ENCODE measurements around the gene COA3. TPM values are rescaled to one million over a fixed set of nuclear protein-coding genes. Genes with fewer than 3 reads are reported as not detected.
A peak's percentile ranks its signal among the peaks of the same experiment; 100 is the strongest.

COA3 gene
- total and polyA plus RNA-seq, 2 donors (not counting 1 experiment from before 2014, with no cell fraction given) = 53.5 to 80.3 TPM

- H4K20me1 ChIP-seq (ENCODE audit: control insufficient read depth, extremely low read depth, insufficient read depth, low read length) = no peaks in the 10 kb centered on the region
- peaks cover 10% of the 10 kb centered on the region for H3K27me3 ChIP-seq (ENCODE audit: control insufficient read depth, insufficient read depth, low read length)
- DNase-seq (ENCODE audit: low read depth in 2 of 2) = no peak
- no peak overlapping the region for H3K4me2 ChIP-seq (ENCODE audit: extremely low read depth, insufficient read depth, low read length)
- H3K4me3 ChIP-seq (replicated peaks in 1 of 4; ENCODE audit: control extremely low read depth in 1 of 4, insufficient read depth in 1 of 4, low read depth in 3 of 4, low read length in 4 of 4) = no peak overlapping the region
- H3K36me3 ChIP-seq (ENCODE audit: control insufficient read depth, insufficient read depth, low read length) = peaks cover 1% of the 10 kb centered on the region
- H3K4me1 ChIP-seq (ENCODE audit: control insufficient read depth, extremely low read depth, insufficient read depth, low read length) = peaks cover 18% of the 10 kb centered on the region
- H2AFZ ChIP-seq (ENCODE audit: low read length) = no peak overlapping the region
- H3K79me2 ChIP-seq (ENCODE audit: control insufficient read depth, insufficient read depth, low read length) = no peaks in the 10 kb centered on the region
- H3K9me3 ChIP-seq (ENCODE audit: control insufficient read depth, insufficient read depth, low read depth, low read length) = no peaks in the 10 kb centered on the region
- H3K27ac ChIP-seq (ENCODE audit: insufficient read depth, low read length) = no peak overlapping the region
- TF ChIP-seq EZH2 (IDR thresholded peaks at IDR 0.05; ENCODE audit: low read length, missing control alignments) (peak; percentile 52), CTCF (conservative IDR thresholded peaks at IDR 0.05 in 1 of 2, IDR thresholded peaks at IDR 0.05 in 1 of 2; ENCODE audit: low read depth in 1 of 2, low read length in 2 of 2) (no peak)
- no peak overlapping the region for H3K9ac ChIP-seq (ENCODE audit: insufficient read depth, low read length)
These were observed 13.5 kb downstream of the COA3 start for GRCh38 chr17:42784811-42785592.

- Histone ChIP-seq H3K4me2 (ENCODE audit: extremely low read depth, insufficient read depth, low read length) (no peak overlapping the region), H3K9me3 (ENCODE audit: control insufficient read depth, insufficient read depth, low read depth, low read length) (no peaks in the 10 kb centered on the region), H3K4me3 (replicated peaks in 1 of 4; ENCODE audit: control extremely low read depth in 1 of 4, insufficient read depth in 1 of 4, low read depth in 3 of 4, low read length in 4 of 4) (no peak overlapping the region), H3K4me1 (ENCODE audit: control insufficient read depth, extremely low read depth, insufficient read depth, low read length) (peaks cover 19% of the 10 kb centered on the region), H3K27ac (ENCODE audit: insufficient read depth, low read length) (no peak overlapping the region), H3K27me3 (ENCODE audit: control insufficient read depth, insufficient read depth, low read length) (peaks cover 10% of the 10 kb centered on the region), H4K20me1 (ENCODE audit: control insufficient read depth, extremely low read depth, insufficient read depth, low read length) (no peaks in the 10 kb centered on the region), H2AFZ (ENCODE audit: low read length) (no peak overlapping the region), H3K9ac (ENCODE audit: insufficient read depth, low read length) (no peak overlapping the region), H3K79me2 (ENCODE audit: control insufficient read depth, insufficient read depth, low read length) (no peaks in the 10 kb centered on the region), H3K36me3 (ENCODE audit: control insufficient read depth, insufficient read depth, low read length) (peaks cover 1% of the 10 kb centered on the region)
- TF ChIP-seq EZH2 (IDR thresholded peaks at IDR 0.05; ENCODE audit: low read length, missing control alignments) (no peak), CTCF (conservative IDR thresholded peaks at IDR 0.05 in 1 of 2, IDR thresholded peaks at IDR 0.05 in 1 of 2; ENCODE audit: low read depth in 1 of 2, low read length in 2 of 2) (no peak)
- no peak for DNase-seq (ENCODE audit: low read depth in 2 of 2)
These were observed 14.1 kb downstream of the COA3 start for GRCh38 chr17:42784409-42784808.

- Histone ChIP-seq H4K20me1 (ENCODE audit: control insufficient read depth, extremely low read depth, insufficient read depth, low read length) (no peaks in the 10 kb centered on the region), H3K9me3 (ENCODE audit: control insufficient read depth, insufficient read depth, low read depth, low read length) (no peaks in the 10 kb centered on the region), H3K79me2 (ENCODE audit: control insufficient read depth, insufficient read depth, low read length) (no peaks in the 10 kb centered on the region), H3K4me3 (replicated peaks in 1 of 4; ENCODE audit: control extremely low read depth in 1 of 4, insufficient read depth in 1 of 4, low read depth in 3 of 4, low read length in 4 of 4) (no peak overlapping the region), H3K27ac (ENCODE audit: insufficient read depth, low read length) (no peak overlapping the region), H3K4me1 (ENCODE audit: control insufficient read depth, extremely low read depth, insufficient read depth, low read length) (peaks cover 19% of the 10 kb centered on the region), H3K36me3 (ENCODE audit: control insufficient read depth, insufficient read depth, low read length) (peaks cover 1% of the 10 kb centered on the region), H3K4me2 (ENCODE audit: extremely low read depth, insufficient read depth, low read length) (peak overlapping the region; percentile 33), H3K27me3 (ENCODE audit: control insufficient read depth, insufficient read depth, low read length) (peaks cover 10% of the 10 kb centered on the region), H2AFZ (ENCODE audit: low read length) (no peak overlapping the region), H3K9ac (ENCODE audit: insufficient read depth, low read length) (no peak overlapping the region)
- no peak for TF ChIP-seq EZH2 (IDR thresholded peaks at IDR 0.05; ENCODE audit: low read length, missing control alignments)
- TF ChIP-seq CTCF (conservative IDR thresholded peaks at IDR 0.05 in 1 of 2, IDR thresholded peaks at IDR 0.05 in 1 of 2; ENCODE audit: low read depth in 1 of 2, low read length in 2 of 2) = no peak
- DNase-seq (ENCODE audit: low read depth in 2 of 2) = no peak
These were observed 14.7 kb downstream of the COA3 start for GRCh38 chr17:42783791-42784138.
